ENCODE data around the gene EML6. TPM values are rescaled to one million over a fixed set of nuclear protein-coding genes. Genes with fewer than 3 reads are reported as not detected.
A peak's percentile ranks its signal among the peaks of the same experiment; 100 is the strongest.

Gene EML6
- total and polyA plus RNA-seq, 2 donors (not counting 1 experiment from before 2014, with no cell fraction given), result 0.34 to 1.3 TPM

- Histone ChIP-seq H3K4me3 (replicated peaks in 1 of 4; ENCODE audit: control extremely low read depth in 1 of 4, insufficient read depth in 1 of 4, low read depth in 3 of 4, low read length in 4 of 4) (no peak overlapping the region), H3K27me3 (ENCODE audit: control insufficient read depth, insufficient read depth, low read length) (no peaks in the 10 kb centered on the region), H4K20me1 (ENCODE audit: control insufficient read depth, extremely low read depth, insufficient read depth, low read length) (no peaks in the 10 kb centered on the region), H3K9ac (ENCODE audit: insufficient read depth, low read length) (no peak overlapping the region), H3K79me2 (ENCODE audit: control insufficient read depth, insufficient read depth, low read length) (no peaks in the 10 kb centered on the region), H3K9me3 (ENCODE audit: control insufficient read depth, insufficient read depth, low read depth, low read length) (no peaks in the 10 kb centered on the region), H3K36me3 (ENCODE audit: control insufficient read depth, insufficient read depth, low read length) (no peaks in the 10 kb centered on the region), H2AFZ (ENCODE audit: low read length) (no peak overlapping the region), H3K4me2 (ENCODE audit: extremely low read depth, insufficient read depth, low read length) (no peak overlapping the region), H3K27ac (ENCODE audit: insufficient read depth, low read length) (no peak overlapping the region), H3K4me1 (ENCODE audit: control insufficient read depth, extremely low read depth, insufficient read depth, low read length) (no peaks in the 10 kb centered on the region)
- DNase-seq (ENCODE audit: low read depth in 2 of 2), result peak in 1 of 2 donors; percentile 8
- TF ChIP-seq CTCF (conservative IDR thresholded peaks at IDR 0.05 in 1 of 2, IDR thresholded peaks at IDR 0.05 in 1 of 2; ENCODE audit: low read depth in 1 of 2, low read length in 2 of 2), result no peak
- TF ChIP-seq EZH2 (IDR thresholded peaks at IDR 0.05; ENCODE audit: low read length, missing control alignments), result no peak
Measured at GRCh38 chr2:54808661-54809060, 85.2 kb downstream of the EML6 start.

GRCh38 chr2:54809819-54810218 lies 86.4 kb downstream of the EML6 start:
- Histone ChIP-seq H2AFZ (ENCODE audit: low read length) (no peak overlapping the region), H3K4me2 (ENCODE audit: extremely low read depth, insufficient read depth, low read length) (no peak overlapping the region), H3K9ac (ENCODE audit: insufficient read depth, low read length) (no peak overlapping the region), H3K9me3 (ENCODE audit: control insufficient read depth, insufficient read depth, low read depth, low read length) (no peaks in the 10 kb centered on the region), H4K20me1 (ENCODE audit: control insufficient read depth, extremely low read depth, insufficient read depth, low read length) (no peaks in the 10 kb centered on the region), H3K36me3 (ENCODE audit: control insufficient read depth, insufficient read depth, low read length) (no peaks in the 10 kb centered on the region), H3K4me1 (ENCODE audit: control insufficient read depth, extremely low read depth, insufficient read depth, low read length) (no peaks in the 10 kb centered on the region), H3K79me2 (ENCODE audit: control insufficient read depth, insufficient read depth, low read length) (no peaks in the 10 kb centered on the region), H3K27me3 (ENCODE audit: control insufficient read depth, insufficient read depth, low read length) (no peaks in the 10 kb centered on the region), H3K27ac (ENCODE audit: insufficient read depth, low read length) (no peak overlapping the region), H3K4me3 (replicated peaks in 1 of 4; ENCODE audit: control extremely low read depth in 1 of 4, insufficient read depth in 1 of 4, low read depth in 3 of 4, low read length in 4 of 4) (no peak overlapping the region)
- TF ChIP-seq EZH2 (IDR thresholded peaks at IDR 0.05; ENCODE audit: low read length, missing control alignments), result no peak
- TF ChIP-seq CTCF (conservative IDR thresholded peaks at IDR 0.05 in 1 of 2, IDR thresholded peaks at IDR 0.05 in 1 of 2; ENCODE audit: low read depth in 1 of 2, low read length in 2 of 2), result no peak
- peak; percentile 37 to 74 for DNase-seq (ENCODE audit: low read depth in 2 of 2)

- H3K4me1 ChIP-seq (ENCODE audit: control insufficient read depth, extremely low read depth, insufficient read depth, low read length), result no peaks in the 10 kb centered on the region
- H2AFZ ChIP-seq (ENCODE audit: low read length), result no peak overlapping the region
- H3K36me3 ChIP-seq (ENCODE audit: control insufficient read depth, insufficient read depth, low read length), result no peaks in the 10 kb centered on the region
- H4K20me1 ChIP-seq (ENCODE audit: control insufficient read depth, extremely low read depth, insufficient read depth, low read length), result no peaks in the 10 kb centered on the region
- no peak overlapping the region for H3K4me3 ChIP-seq (replicated peaks in 1 of 4; ENCODE audit: control extremely low read depth in 1 of 4, insufficient read depth in 1 of 4, low read depth in 3 of 4, low read length in 4 of 4)
- no peak overlapping the region for H3K9ac ChIP-seq (ENCODE audit: insufficient read depth, low read length)
- H3K27ac ChIP-seq (ENCODE audit: insufficient read depth, low read length), result no peak overlapping the region
- H3K9me3 ChIP-seq (ENCODE audit: control insufficient read depth, insufficient read depth, low read depth, low read length), result no peaks in the 10 kb centered on the region
- no peak for DNase-seq (ENCODE audit: low read depth in 2 of 2)
- no peaks in the 10 kb centered on the region for H3K79me2 ChIP-seq (ENCODE audit: control insufficient read depth, insufficient read depth, low read length)
- no peak overlapping the region for H3K4me2 ChIP-seq (ENCODE audit: extremely low read depth, insufficient read depth, low read length)
- H3K27me3 ChIP-seq (ENCODE audit: control insufficient read depth, insufficient read depth, low read length), result no peaks in the 10 kb centered on the region
- no peak for TF ChIP-seq EZH2 (IDR thresholded peaks at IDR 0.05; ENCODE audit: low read length, missing control alignments)
Measured at GRCh38 chr2:54810246-54810645, 86.8 kb downstream of the EML6 start.

All from fibroblast of lung (primary cell).